Ishikawa (cell line): ENCODE results near the gene PPDPF.

ENCODE experiments used
- FOXM1 ChIP-seq: IDR thresholded peaks from 2 replicates; pipeline ENCODE4 v1.6.1; 2012; ENCODE audit warnings: low read depth, borderline replicate concordance
- MAX ChIP-seq: IDR thresholded peaks from 2 replicates; pipeline ENCODE4 v1.6.1; 2012
- RAD21 ChIP-seq: IDR thresholded peaks from 2 replicates; pipeline ENCODE4 v1.6.1; 2012; ENCODE audit warnings: low read depth
- TAF1 ChIP-seq: IDR thresholded peaks from 2 replicates; pipeline ENCODE4 v1.6.1; 2012; ENCODE audit warnings: low read depth, mild to moderate bottlenecking
- TCF12 ChIP-seq: IDR thresholded peaks from 2 replicates; pipeline ENCODE4 v1.6.1; 2012; ENCODE audit warnings: low read depth
- TF ChIP-seq, protein P1 (sequence below): IDR thresholded peaks from 2 replicates; pipeline ENCODE4 v1.6.1; 2012; ENCODE audit warnings: low read depth, mild to moderate bottlenecking
- TF ChIP-seq, protein P2 (sequence below): IDR thresholded peaks from 2 replicates; pipeline ENCODE4 v1.6.1; 2012

DNA sequence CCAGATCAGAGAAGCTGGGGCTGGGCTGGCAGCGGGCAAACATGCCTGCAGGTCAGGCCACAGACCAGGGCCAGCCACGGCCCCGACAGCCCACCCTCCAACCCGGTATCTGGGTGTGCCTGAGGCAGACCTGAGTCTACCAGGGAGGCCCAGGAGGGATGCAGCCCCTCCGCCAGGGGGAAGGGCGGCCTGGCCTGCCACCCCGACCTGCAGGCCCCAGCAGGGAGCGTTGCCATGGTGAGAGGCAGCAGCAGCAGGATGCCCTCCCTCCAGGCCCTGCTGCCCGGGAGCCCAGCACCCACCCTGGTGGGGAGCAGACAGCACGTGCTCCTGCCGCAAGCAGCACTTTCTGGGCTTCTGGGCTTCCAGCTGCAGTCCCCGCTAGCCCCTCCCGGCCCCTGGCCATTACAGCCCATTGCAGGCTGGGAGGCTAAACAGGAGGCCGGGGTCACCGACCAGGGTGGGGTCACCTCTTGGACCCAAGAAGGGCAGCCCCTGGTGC is 17.8 kb upstream of the PPDPF start:
- no peak for TF ChIP-seq TAF1
- TF ChIP-seq TCF12: no peak
- TF ChIP-seq MAX: no peak
- no peak for TF ChIP-seq RAD21
- TF ChIP-seq, protein P1, sequence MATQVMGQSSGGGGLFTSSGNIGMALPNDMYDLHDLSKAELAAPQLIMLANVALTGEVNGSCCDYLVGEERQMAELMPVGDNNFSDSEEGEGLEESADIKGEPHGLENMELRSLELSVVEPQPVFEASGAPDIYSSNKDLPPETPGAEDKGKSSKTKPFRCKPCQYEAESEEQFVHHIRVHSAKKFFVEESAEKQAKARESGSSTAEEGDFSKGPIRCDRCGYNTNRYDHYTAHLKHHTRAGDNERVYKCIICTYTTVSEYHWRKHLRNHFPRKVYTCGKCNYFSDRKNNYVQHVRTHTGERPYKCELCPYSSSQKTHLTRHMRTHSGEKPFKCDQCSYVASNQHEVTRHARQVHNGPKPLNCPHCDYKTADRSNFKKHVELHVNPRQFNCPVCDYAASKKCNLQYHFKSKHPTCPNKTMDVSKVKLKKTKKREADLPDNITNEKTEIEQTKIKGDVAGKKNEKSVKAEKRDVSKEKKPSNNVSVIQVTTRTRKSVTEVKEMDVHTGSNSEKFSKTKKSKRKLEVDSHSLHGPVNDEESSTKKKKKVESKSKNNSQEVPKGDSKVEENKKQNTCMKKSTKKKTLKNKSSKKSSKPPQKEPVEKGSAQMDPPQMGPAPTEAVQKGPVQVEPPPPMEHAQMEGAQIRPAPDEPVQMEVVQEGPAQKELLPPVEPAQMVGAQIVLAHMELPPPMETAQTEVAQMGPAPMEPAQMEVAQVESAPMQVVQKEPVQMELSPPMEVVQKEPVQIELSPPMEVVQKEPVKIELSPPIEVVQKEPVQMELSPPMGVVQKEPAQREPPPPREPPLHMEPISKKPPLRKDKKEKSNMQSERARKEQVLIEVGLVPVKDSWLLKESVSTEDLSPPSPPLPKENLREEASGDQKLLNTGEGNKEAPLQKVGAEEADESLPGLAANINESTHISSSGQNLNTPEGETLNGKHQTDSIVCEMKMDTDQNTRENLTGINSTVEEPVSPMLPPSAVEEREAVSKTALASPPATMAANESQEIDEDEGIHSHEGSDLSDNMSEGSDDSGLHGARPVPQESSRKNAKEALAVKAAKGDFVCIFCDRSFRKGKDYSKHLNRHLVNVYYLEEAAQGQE: no peak
- TF ChIP-seq, protein P2, sequence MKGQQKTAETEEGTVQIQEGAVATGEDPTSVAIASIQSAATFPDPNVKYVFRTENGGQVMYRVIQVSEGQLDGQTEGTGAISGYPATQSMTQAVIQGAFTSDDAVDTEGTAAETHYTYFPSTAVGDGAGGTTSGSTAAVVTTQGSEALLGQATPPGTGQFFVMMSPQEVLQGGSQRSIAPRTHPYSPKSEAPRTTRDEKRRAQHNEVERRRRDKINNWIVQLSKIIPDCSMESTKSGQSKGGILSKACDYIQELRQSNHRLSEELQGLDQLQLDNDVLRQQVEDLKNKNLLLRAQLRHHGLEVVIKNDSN: no peak
- no peak for TF ChIP-seq FOXM1
